IgD-negative memory B cell (primary cell): Measurements from ENCODE around the gene SLC6A5. TPM values are rescaled to one million over a fixed set of nuclear protein-coding genes. Genes with fewer than 3 reads are reported as not detected.

Source experiments
- H3K27ac Mint-ChIP-seq, 3 donors: one replicate each; pipeline ENCODE4 v1.8.0; 2020 to 2022; ENCODE audit warnings: mild to moderate bottlenecking in 3 of 3, mixed read lengths in 3 of 3, moderate library complexity in 1 of 3
- H3K27me3 Mint-ChIP-seq: one replicate; pipeline ENCODE4 v1.8.0; 2021; ENCODE audit warnings: mixed read lengths
- H3K36me3 Mint-ChIP-seq: one replicate; pipeline ENCODE4 v1.8.0; 2020; ENCODE audit warnings: mild to moderate bottlenecking, mixed read lengths
- H3K4me1 Mint-ChIP-seq, 3 donors: one replicate each; pipeline ENCODE4 v1.8.0; 2020 to 2022; ENCODE audit warnings: mixed read lengths in 3 of 3, mild to moderate bottlenecking in 1 of 3
- H3K4me3 Mint-ChIP-seq, 4 donors: one replicate each; pipeline ENCODE4 v1.8.0; 2020 to 2022; ENCODE audit warnings: mild to moderate bottlenecking in 4 of 4, mixed read lengths in 4 of 4, moderate library complexity in 3 of 4
- H3K9me3 Mint-ChIP-seq, 3 donors: one replicate each; pipeline ENCODE4 v1.8.0; 2020 to 2021; ENCODE audit warnings: mixed read lengths in 3 of 3, mild to moderate bottlenecking in 1 of 3
- polyA plus RNA-seq: library from polyadenylated mRNA; unstranded; fragments of 300-500 nt; fragmentation: Illumina TruSeq; gene quantifications from one replicate; pipeline ENCODE4 v1.2.3, GENCODE V29; 2021

The SLC6A5 gene
- polyA plus RNA-seq, 1 donor from 2014 or later, result not detected

- peaks cover 8% of the 10 kb centered on the region for H3K27me3 Mint-ChIP-seq
- H3K27ac Mint-ChIP-seq, result no peak overlapping the region
- H3K4me3 Mint-ChIP-seq, result no peak overlapping the region
- peaks cover 0 to 4% (median 0%) of the 10 kb centered on the region in 3 donors for H3K9me3 Mint-ChIP-seq
- peaks cover 0 to 3% (median 0%) of the 10 kb centered on the region in 3 donors for H3K4me1 Mint-ChIP-seq
- H3K36me3 Mint-ChIP-seq, result no peaks in the 10 kb centered on the region
These were observed 26.9 kb downstream of the SLC6A5 start for GRCh38 chr11:20626279-20626678.

GRCh38 chr11:20627026-20627425, 27.6 kb downstream of the SLC6A5 start:
- Mint-ChIP-seq H3K27me3 (peaks cover 8% of the 10 kb centered on the region), H3K9me3 (peaks cover 0 to 4% (median 0%) of the 10 kb centered on the region in 3 donors), H3K4me1 (peaks cover 0 to 3% (median 0%) of the 10 kb centered on the region in 3 donors), H3K36me3 (no peaks in the 10 kb centered on the region), H3K27ac (no peak overlapping the region), H3K4me3 (no peak overlapping the region)

- peaks cover 0 to 3% (median 0%) of the 10 kb centered on the region in 3 donors for H3K4me1 Mint-ChIP-seq
- H3K27me3 Mint-ChIP-seq, result peaks cover 8% of the 10 kb centered on the region
- no peak overlapping the region for H3K4me3 Mint-ChIP-seq
- H3K36me3 Mint-ChIP-seq, result no peaks in the 10 kb centered on the region
- no peak overlapping the region for H3K27ac Mint-ChIP-seq
- H3K9me3 Mint-ChIP-seq, result peaks cover 0 to 4% (median 0%) of the 10 kb centered on the region in 3 donors
These were observed 28.3 kb downstream of the SLC6A5 start for GRCh38 chr11:20627701-20628100.

- H3K4me1 Mint-ChIP-seq, result no peaks in the 10 kb centered on the region
These were observed 32.2 kb downstream of the SLC6A5 start for GRCh38 chr11:20631519-20632168.

GRCh38 chr11:20632169-20632532, 32.7 kb downstream of the SLC6A5 start:
- H3K9me3 Mint-ChIP-seq, result peaks cover 0 to 4% (median 2%) of the 10 kb centered on the region in 3 donors
- H3K4me3 Mint-ChIP-seq, result no peak overlapping the region
- no peaks in the 10 kb centered on the region for H3K4me1 Mint-ChIP-seq
- H3K27ac Mint-ChIP-seq, result no peak overlapping the region
- peaks cover 3% of the 10 kb centered on the region for H3K27me3 Mint-ChIP-seq
- no peaks in the 10 kb centered on the region for H3K36me3 Mint-ChIP-seq

More at GRCh38 chr11:20631519-20632168, 32.2 kb downstream of the SLC6A5 start:
- peaks cover 0 to 4% (median 2%) of the 10 kb centered on the region in 3 donors for H3K9me3 Mint-ChIP-seq
- peaks cover 3% of the 10 kb centered on the region for H3K27me3 Mint-ChIP-seq
- no peak overlapping the region for H3K27ac Mint-ChIP-seq
- peak overlapping the region in 1 of 4 donors; percentile 24 for H3K4me3 Mint-ChIP-seq
- H3K36me3 Mint-ChIP-seq, result no peaks in the 10 kb centered on the region

DNA sequence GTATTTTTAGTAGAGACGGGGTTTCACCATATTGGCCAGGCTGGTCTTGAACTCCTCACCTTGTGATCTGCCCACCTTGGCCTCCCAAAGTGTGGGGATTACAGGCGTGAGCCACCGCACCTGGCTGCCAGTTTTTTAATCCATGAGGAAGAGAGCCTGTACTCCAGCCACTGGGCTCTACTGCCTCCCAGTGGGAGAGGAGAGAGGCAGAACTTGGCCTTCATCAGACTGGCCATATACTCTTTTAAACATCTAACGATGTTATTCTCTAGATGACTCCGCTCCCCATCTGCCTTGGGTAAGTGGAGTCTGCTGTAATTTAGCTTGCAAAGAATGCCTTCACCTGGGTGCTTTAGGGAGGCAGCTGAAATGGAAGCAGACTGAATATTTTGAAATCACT, 34.6 kb downstream of the SLC6A5 start:
- no peak overlapping the region for H3K27ac Mint-ChIP-seq
- H3K36me3 Mint-ChIP-seq, result no peaks in the 10 kb centered on the region
- peaks cover 0 to 2% (median 0%) of the 10 kb centered on the region in 3 donors for H3K4me1 Mint-ChIP-seq
- no peak overlapping the region for H3K4me3 Mint-ChIP-seq
- peaks cover 0 to 4% (median 3%) of the 10 kb centered on the region in 3 donors for H3K9me3 Mint-ChIP-seq
- peaks cover 5% of the 10 kb centered on the region for H3K27me3 Mint-ChIP-seq

GRCh38 chr11:20634781-20635180, 35.4 kb downstream of the SLC6A5 start:
- Mint-ChIP-seq H3K4me3 (no peak overlapping the region), H3K27ac (no peak overlapping the region), H3K36me3 (no peaks in the 10 kb centered on the region), H3K4me1 (peaks cover 0 to 2% (median 0%) of the 10 kb centered on the region in 3 donors), H3K9me3 (peaks cover 0 to 4% (median 4%) of the 10 kb centered on the region in 3 donors), H3K27me3 (peaks cover 5% of the 10 kb centered on the region)

DNA sequence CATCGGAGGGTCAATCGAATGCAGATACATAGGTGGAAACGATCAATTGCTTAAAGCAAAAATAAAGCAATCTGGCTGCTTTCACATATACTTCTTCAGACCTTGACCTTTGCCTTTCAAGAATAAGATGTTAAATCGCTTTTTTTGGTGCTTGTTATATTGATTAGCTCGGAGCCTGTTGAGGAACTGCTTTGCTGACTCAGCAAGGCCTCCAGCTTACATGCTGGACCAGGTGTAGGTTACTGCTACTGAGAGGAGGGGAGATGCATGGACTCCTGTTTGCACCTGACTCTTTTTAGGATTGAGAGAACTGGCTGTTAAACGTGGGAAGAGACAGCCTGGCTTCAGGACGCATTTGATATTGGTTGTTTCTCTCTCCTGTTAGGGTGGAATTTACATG, 38.7 kb downstream of the SLC6A5 start:
- Mint-ChIP-seq H3K4me1 (peaks cover 0 to 2% (median 0%) of the 10 kb centered on the region in 3 donors), H3K36me3 (no peaks in the 10 kb centered on the region), H3K4me3 (no peak overlapping the region), H3K27ac (no peak overlapping the region), H3K27me3 (peaks cover 5% of the 10 kb centered on the region), H3K9me3 (peaks cover 0 to 4% (median 0%) of the 10 kb centered on the region in 3 donors)

GRCh38 chr11:20639688-20640087, 40.3 kb downstream of the SLC6A5 start:
- no peaks in the 10 kb centered on the region for H3K36me3 Mint-ChIP-seq
- peaks cover 0 to 4% (median 0%) of the 10 kb centered on the region in 3 donors for H3K9me3 Mint-ChIP-seq
- peaks cover 5% of the 10 kb centered on the region for H3K27me3 Mint-ChIP-seq
- H3K27ac Mint-ChIP-seq, result no peak overlapping the region
- peaks cover 0 to 2% (median 0%) of the 10 kb centered on the region in 3 donors for H3K4me1 Mint-ChIP-seq
- H3K4me3 Mint-ChIP-seq, result no peak overlapping the region

GRCh38 chr11:20640401-20640800, 41.0 kb downstream of the SLC6A5 start:
- Mint-ChIP-seq H3K27ac (no peak overlapping the region), H3K9me3 (peaks cover 0 to 2% (median 0%) of the 10 kb centered on the region in 3 donors), H3K4me1 (peaks cover 0 to 2% (median 0%) of the 10 kb centered on the region in 3 donors), H3K36me3 (no peaks in the 10 kb centered on the region), H3K4me3 (no peak overlapping the region), H3K27me3 (peaks cover 4% of the 10 kb centered on the region)

- H3K4me3 Mint-ChIP-seq, result no peak overlapping the region
- no peaks in the 10 kb centered on the region for H3K4me1 Mint-ChIP-seq
- H3K27ac Mint-ChIP-seq, result no peak overlapping the region
- H3K9me3 Mint-ChIP-seq, result no peaks in the 10 kb centered on the region
- no peaks in the 10 kb centered on the region for H3K36me3 Mint-ChIP-seq
- H3K27me3 Mint-ChIP-seq, result peaks cover 2% of the 10 kb centered on the region
These were observed 45.0 kb downstream of the SLC6A5 start for GRCh38 chr11:20644360-20644759.

DNA sequence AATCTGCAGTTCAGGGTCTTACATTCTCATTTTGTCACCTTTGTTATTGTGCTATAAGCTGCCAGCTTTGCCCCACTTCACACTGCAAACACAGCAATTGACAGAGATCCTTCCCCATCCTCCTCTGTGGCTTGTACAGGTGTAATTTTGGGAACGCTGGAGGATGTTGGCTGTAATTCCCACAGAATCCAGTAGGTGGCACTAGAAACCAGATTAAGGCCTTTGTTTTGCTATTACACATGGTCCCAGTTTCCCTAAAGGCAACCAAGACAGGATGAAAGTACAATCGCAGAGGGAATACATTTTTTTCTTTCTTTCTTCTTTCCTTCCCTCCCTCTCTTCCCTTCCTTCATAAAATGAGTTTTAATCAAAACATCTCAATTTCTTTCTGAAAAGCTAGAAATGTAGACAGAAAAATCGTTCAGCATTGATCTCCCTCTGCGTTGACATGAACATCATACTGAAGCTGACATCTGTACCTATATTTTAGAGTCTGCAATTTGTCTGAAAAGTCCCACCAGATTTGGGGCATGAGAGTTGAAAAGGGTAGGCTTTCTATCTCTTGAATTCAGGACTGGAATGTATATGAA, 48.7 kb downstream of the SLC6A5 start:
- Mint-ChIP-seq H3K36me3 (no peaks in the 10 kb centered on the region), H3K27ac (no peak overlapping the region), H3K9me3 (no peaks in the 10 kb centered on the region), H3K4me1 (no peaks in the 10 kb centered on the region), H3K4me3 (no peak overlapping the region), H3K27me3 (peaks cover 2% of the 10 kb centered on the region)

- Mint-ChIP-seq H3K4me3 (no peak overlapping the region), H3K4me1 (no peaks in the 10 kb centered on the region), H3K9me3 (no peaks in the 10 kb centered on the region), H3K27me3 (no peaks in the 10 kb centered on the region), H3K36me3 (no peaks in the 10 kb centered on the region), H3K27ac (no peak overlapping the region)
These were observed 52.9 kb downstream of the SLC6A5 start for GRCh38 chr11:20652150-20652806.

DNA sequence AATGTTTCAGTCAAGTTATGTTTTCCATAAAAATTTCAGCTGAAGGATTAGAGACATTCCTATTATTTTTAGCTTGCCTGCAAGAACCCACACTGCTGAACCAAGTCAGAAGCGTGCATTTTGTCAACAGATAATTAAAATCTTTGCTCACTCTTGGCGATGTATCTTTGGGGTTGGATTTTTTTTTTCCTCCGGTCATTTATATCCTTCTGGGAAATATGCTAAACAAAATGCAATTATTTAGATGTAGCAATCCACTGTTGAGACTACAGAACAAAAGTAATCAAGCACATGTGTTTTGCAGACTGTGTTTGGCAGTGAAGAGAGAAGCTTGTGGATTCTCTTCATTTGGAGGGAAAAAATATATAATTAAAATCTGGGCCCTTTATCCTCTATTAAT, 54.6 kb downstream of the SLC6A5 start:
- H3K9me3 Mint-ChIP-seq, result no peaks in the 10 kb centered on the region
- no peaks in the 10 kb centered on the region for H3K27me3 Mint-ChIP-seq
- no peaks in the 10 kb centered on the region for H3K36me3 Mint-ChIP-seq
- H3K27ac Mint-ChIP-seq, result no peak overlapping the region
- H3K4me3 Mint-ChIP-seq, result no peak overlapping the region
- H3K4me1 Mint-ChIP-seq, result no peaks in the 10 kb centered on the region

DNA sequence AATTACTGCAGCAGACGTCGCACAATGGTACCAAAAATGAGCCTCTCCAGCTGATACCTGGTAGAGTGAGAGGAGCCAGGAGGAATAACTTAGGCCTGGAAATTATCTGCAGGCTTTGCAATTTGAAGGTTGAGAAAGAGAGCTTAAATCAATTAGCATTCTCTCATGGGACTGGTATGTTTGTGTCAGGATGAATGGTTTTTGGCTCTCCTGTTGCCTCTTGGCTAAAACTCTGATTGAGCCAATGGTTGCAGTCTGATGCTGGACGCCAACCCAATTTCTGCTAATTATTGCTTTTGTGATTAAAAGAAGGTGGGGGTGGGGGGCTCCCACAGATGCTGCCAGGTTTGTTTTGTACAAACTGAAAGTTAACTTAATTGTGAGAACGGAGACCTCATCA, 57.5 kb downstream of the SLC6A5 start:
- no peak overlapping the region for H3K4me3 Mint-ChIP-seq
- H3K27ac Mint-ChIP-seq, result no peak overlapping the region
- no peaks in the 10 kb centered on the region for H3K27me3 Mint-ChIP-seq
- H3K9me3 Mint-ChIP-seq, result peaks cover 0 to 2% (median 0%) of the 10 kb centered on the region in 3 donors
- no peaks in the 10 kb centered on the region for H3K4me1 Mint-ChIP-seq
- no peaks in the 10 kb centered on the region for H3K36me3 Mint-ChIP-seq
